HS-27A (cell line): Measurements from ENCODE around the gene CMKLR1.

Experiments
- DNase-seq: peaks from one replicate; pipeline ENCODE4 v3.0.0-alpha.2; 2012; ENCODE audit warnings: low read depth, missing footprints

CMKLR1 gene

GRCh38 chr12:108260969-108261368, 78.1 kb downstream of the CMKLR1 start:
- DNase-seq: no peak

- no peak for DNase-seq
Measured at GRCh38 chr12:108260039-108260438, 79.1 kb downstream of the CMKLR1 start.

GRCh38 chr12:108257610-108258106, 81.5 kb downstream of the CMKLR1 start:
- DNase-seq: no peak

- no peak for DNase-seq
Measured at GRCh38 chr12:108257004-108257403, 82.1 kb downstream of the CMKLR1 start.

- no peak for DNase-seq
Measured at GRCh38 chr12:108255252-108255602, 83.9 kb downstream of the CMKLR1 start.

- no peak for DNase-seq
Measured at GRCh38 chr12:108254517-108255251, 84.4 kb downstream of the CMKLR1 start.

GRCh38 chr12:108254030-108254429, 85.1 kb downstream of the CMKLR1 start:
- no peak for DNase-seq

- no peak for DNase-seq
Measured at GRCh38 chr12:108253540-108253939, 85.6 kb downstream of the CMKLR1 start.

GRCh38 chr12:108252523-108252922, 86.6 kb downstream of the CMKLR1 start:
- DNase-seq: no peak

GRCh38 chr12:108248011-108248410, 91.1 kb downstream of the CMKLR1 start:
- no peak for DNase-seq

GRCh38 chr12:108247130-108247529, 92.0 kb downstream of the CMKLR1 start:
- no peak for DNase-seq

GRCh38 chr12:108241986-108242703, 97.0 kb downstream of the CMKLR1 start:
- DNase-seq: no peak

- no peak for DNase-seq
Measured at GRCh38 chr12:108240928-108241327, 98.2 kb downstream of the CMKLR1 start.

- no peak for DNase-seq
Measured at GRCh38 chr12:108240027-108240785, 98.9 kb downstream of the CMKLR1 start.

- no peak for DNase-seq
Measured at GRCh38 chr12:108239378-108239777, 99.7 kb downstream of the CMKLR1 start.

- no peak for DNase-seq
Measured at GRCh38 chr12:108238474-108238873, 100.6 kb downstream of the CMKLR1 start.
